Suppressor macrophage treated with lipopolysaccharide for 1 hour (primary cell): ENCODE data around the gene RBM43.
"Not testable (repeated sequence)": the region's sequence is repeated elsewhere in the genome, so short reads cannot be mapped to it uniquely, and the experiment has no call there.

Experiments used
- DNase-seq, 3 donors: peaks; one replicate each; pipeline ENCODE4 v3.0.0-alpha.2; 2020 to 2022

RBM43 gene

GRCh38 chr2:151261231-151261976, at the start of gene RBM43:
RBM43 (minus strand) TSS chr2:151261863; CDS start chr2:151261727, 136 bp downstream.
- peak; percentile 95 to 97 (median 96) for DNase-seq

GRCh38 chr2:151310313-151310712, 48.6 kb upstream of the RBM43 start:
- DNase-seq = not testable (repeated sequence)

- peak; percentile 24 to 51 (median 41) for DNase-seq
These were observed 45.0 kb upstream of the RBM43 start for GRCh38 chr2:151306621-151307020.

DNA sequence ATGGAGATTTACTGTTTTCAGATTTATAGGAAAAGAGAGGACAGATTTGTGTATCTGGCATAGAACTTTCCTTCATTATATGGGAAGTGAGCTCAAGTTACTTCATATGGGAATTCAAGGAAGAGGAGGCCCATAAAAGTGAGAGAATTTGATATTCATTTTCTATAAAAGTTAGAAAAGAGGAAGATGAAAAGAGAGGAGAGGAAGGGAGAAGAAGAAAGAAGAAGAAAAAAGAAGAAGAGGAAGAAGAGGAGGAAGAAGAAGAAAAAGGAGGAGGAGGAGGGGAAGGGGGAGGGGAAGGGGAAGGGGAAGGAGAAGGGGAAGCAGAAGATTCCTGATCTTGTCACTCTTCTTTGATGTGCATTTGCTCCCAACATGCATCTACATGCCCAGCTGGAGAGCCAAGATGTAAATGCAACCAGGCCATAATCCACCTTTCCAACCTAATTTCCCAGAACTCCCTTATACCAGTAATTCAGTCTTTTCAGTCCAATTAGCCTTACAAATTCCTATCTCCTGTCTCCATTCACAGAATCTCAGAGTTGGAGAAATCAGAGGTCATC, 43.5 kb upstream of the RBM43 start:
- DNase-seq = no peak

- no peak for DNase-seq
These were observed 41.2 kb upstream of the RBM43 start for GRCh38 chr2:151302879-151303278.

DNA sequence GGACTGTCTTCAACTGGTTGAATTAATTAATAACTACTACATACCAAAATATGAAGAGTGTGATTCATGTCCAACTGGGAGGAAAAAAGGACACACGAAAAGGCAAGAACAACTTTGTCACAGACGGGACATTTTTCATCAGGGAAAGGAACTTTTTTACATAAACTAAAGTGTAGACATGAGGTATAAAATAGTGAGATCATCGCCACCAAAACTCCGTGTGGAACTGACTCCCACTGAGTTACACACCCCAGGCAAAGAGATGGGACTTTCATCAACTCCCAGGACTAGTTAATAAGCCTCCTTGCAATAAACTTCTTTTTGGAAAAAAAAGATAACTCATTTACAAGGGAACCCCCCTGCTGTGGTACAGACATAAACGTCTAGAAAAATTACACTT, 40.7 kb upstream of the RBM43 start:
- DNase-seq = peak in 1 of 3 donors; percentile 35

DNA sequence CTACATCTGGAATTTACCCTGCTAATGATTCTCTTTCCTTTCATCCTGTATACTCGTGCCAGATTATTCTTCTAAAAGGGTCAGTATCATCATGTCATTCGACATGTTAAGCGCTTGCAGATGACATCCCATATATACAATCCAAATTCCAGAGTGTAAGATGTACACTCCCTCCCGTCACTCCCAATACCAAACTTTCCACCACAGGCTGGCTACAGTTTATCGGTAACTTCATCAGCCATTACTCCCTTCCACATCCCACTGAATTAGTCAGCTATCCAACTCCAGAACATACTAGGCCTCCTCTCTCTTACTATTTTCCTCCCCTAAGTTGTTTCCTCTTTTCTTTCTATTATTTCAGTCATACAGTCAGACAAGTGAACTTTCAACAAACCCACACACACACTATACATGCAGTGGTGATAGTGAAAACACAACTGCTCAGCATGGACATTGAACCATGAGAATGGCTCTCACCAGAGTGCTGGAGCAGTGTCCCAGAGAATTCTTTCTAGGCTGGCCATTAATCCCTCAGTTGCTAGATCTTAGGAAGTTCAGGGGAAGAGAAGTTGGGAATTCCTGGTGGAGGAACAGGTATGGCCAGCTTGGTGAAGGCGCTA, 38.4 kb upstream of the RBM43 start:
- DNase-seq = peak in 1 of 3 donors; percentile 22

GRCh38 chr2:151297882-151298281, 36.2 kb upstream of the RBM43 start:
- peak; percentile 56 to 83 (median 76) for DNase-seq

DNA sequence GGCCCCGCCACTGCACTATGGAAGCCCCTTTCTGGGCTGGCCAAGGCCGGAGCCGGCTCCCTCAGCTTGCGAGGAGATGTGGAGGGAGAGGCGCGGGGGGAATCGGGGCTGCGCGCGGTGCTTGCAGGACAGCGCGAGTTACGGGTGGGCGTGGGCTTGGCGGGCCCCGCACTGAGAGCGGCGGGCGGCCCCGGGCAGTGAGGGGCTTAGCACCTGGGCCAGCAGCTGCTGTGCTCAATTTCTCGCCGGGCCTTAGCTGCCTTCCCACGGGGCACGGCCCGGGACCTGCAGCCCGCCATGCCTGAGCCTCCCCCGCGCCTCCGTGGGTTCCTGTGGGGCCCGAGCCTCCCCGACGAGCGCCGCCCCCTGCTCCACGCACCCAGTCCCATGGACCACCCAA, 34.3 kb upstream of the RBM43 start:
- not testable (repeated sequence) for DNase-seq

DNA sequence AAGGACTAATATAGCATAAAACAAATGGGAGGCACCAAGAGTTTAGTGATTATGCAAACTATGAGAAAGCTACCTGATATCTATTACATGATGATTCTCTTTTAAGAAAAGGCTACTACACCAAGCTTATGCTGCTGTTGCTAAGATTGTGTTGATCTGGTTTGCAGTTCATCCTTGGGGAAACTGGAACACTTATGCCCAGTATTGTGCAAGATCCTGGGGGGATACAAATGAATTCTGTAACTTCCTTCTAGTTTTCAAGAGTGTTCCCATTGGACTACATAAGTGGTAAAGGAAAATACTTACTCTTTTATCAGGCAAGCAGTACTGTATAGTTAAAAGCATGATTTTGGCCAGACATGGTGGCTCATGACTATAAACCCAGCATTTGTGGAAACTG, 30.9 kb upstream of the RBM43 start:
- DNase-seq = no peak

- DNase-seq = no peak
These were observed 30.5 kb upstream of the RBM43 start for GRCh38 chr2:151292141-151292540.

DNA sequence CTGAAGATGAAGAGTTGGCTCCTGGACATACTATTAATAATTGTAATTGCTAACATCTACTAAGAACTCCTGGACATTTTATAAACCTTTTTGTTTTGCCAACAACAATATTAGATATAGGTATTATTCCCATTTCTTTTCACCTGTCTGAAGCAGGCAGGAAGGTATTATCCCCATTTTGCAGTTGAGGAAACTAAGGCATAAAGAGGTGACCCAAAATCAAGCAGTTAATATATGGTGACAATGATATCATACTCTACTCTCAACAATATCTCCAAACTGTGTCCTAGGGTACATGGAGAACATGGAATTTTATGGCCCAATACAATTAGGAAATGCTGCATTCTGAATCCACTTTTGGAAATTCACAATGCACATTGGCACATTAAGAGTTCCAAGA, 29.6 kb upstream of the RBM43 start:
- DNase-seq = no peak

DNA sequence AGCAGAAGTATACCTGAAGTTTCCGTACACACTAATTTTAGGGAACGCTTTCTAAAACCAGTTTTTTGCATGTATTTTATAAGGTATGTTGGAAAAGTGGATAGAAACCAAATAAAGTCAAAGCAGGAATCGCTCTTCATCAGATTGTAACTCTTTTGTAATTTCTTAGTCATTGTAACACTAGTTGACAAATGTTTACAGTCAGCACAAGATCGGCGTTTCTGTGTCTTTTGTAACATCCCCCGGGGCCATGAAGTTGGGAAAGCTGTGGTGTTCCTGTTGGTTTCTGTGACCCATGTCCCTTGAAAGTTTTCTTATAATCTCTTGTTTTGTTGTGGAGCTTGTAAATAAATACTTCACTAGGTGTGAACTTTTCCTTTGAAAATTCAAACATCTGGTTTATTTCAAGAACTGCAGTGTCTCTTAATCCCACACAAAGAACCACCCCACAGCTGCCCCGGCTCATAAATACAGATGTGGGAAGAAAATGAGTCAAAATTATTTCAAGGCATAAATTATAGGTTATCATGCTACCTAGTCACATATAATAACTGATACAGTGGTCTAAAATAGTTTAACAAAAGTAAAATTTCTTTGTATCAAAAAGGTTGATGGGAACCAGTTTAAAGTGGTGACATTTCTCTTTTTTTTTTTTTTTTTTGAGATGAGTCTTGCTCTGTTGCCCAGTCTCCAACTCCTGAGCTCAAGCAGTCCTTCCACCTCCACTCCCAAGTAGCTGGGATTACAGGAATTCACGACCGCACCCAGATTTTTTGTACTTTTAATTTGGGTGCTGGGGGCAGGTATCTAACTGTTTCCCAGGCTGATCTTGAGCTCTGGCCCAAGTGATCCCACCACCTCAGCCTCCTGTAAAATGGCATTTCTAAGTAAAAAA, 28.6 kb upstream of the RBM43 start:
- peak in 2 of 3 donors; percentile 76 to 83 for DNase-seq

DNA sequence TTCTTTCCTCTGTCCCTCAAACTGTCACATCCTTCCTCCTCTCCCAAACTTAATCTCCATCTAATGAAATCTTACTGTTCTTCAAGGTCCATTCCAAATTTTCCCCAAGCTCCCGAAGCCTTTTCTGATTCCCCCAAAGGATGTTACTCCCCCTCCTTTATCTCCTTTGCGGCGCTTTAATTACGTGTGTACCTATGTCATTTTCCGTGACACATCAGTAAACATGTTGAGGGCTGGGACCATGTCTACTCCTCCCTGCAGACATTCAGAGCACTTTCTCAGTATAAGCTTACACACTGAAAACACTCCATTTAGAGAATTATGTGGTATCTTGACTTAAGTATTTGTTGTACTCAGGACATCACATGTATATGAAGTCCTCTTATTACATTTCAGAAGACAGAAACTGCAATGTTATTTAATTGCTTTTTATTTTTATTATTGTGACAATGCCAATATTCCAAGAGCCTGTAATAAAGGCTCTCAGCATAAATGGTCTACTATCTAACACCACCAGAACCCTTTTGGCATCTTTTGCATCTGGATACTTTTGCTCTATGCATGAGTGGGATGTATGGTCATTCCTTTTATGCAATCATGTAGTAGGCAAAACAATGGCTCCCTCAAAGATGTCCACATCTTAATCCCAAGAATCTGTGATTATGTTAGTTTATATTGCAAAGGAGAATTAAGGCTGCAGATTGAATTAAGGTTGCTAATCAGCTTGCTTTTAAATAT, 26.0 kb upstream of the RBM43 start:
- DNase-seq = no peak

GRCh38 chr2:151282401-151282800, 20.7 kb upstream of the RBM43 start:
- DNase-seq = no peak

GRCh38 chr2:151280271-151280670, 18.6 kb upstream of the RBM43 start:
- DNase-seq = no peak

GRCh38 chr2:151278487-151278886, 16.8 kb upstream of the RBM43 start:
- DNase-seq = no peak

DNA sequence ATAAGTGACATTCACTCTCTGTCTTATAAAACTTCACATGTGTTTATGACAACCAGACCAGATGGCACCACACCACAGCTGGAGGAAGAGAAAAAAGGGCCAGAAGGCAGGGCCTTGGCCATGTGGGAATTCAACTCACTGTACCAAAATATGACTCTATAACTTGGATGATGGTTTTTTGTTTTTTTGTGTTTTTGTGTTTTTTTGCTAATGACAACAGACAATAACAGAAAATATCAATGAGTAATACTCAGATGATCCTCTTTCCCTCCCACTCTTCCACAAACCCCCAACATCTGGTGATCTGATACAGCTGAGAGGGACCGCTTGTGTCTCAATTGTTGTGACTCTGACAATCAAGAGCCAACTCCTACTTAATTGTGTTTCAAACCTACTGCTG, 15.4 kb upstream of the RBM43 start:
- peak; percentile 37 to 71 (median 61) for DNase-seq

GRCh38 chr2:151275291-151275690, 13.6 kb upstream of the RBM43 start:
- DNase-seq = no peak

DNA sequence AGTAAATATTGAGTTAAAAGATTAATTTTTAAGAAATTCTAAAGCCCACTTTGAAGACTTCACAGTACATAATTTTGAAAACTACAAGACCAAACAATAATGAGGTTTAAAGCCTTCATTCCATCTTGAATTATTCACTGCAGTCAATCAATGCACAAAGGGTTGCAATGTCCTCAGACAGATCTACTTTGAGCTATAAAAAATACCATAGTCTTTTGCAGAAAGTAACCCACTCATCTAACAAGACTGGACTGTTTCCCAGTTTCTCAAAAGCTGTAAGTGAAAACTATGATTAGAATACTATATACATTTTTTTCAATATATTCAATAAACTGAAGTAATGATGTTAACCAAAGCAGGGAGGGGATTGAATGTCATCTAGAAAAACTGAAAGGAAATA, 10.2 kb upstream of the RBM43 start:
- no peak for DNase-seq

GRCh38 chr2:151269798-151270568, 8.3 kb upstream of the RBM43 start:
- DNase-seq = no peak

DNA sequence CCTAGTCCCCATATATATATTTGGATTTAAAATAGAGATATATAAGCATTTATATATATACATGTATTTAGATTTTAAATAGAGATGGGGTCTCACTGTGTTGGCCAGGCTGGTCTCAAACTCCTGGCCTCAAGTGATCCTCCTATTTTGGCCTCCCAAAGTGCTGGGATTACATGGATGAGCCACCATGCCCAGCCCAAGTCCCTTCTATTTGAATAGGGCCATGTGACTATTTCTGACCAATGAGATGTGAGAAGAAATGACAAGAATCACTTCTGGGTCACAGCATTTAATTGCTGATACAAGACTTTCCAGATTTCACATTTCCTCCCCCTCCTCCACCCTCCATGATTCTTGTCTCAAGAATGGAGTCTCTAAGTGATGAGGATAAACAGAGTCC, 6.4 kb upstream of the RBM43 start:
- DNase-seq = no peak
